ENCODE measurements around the gene CDH23. TPM values are rescaled to one million over a fixed set of nuclear protein-coding genes. Genes with fewer than 3 reads are reported as not detected.

CDH23 gene
- total and polyA plus RNA-seq, 2 donors (not counting 1 experiment from before 2014, with no cell fraction given) = 0.01 to 0.17 TPM

- H3K27me3 ChIP-seq (ENCODE audit: control insufficient read depth, insufficient read depth, low read length) = peaks cover 37% of the 10 kb centered on the region
- no peak for DNase-seq (ENCODE audit: low read depth in 2 of 2)
- no peak for TF ChIP-seq CTCF (conservative IDR thresholded peaks at IDR 0.05 in 1 of 2, IDR thresholded peaks at IDR 0.05 in 1 of 2; ENCODE audit: low read depth in 1 of 2, low read length in 2 of 2)
- TF ChIP-seq EZH2 (IDR thresholded peaks at IDR 0.05; ENCODE audit: low read length, missing control alignments) = no peak
Measured at GRCh38 chr10:71392791-71393781, 3.6 kb upstream of the CDH23 start.

DNA sequence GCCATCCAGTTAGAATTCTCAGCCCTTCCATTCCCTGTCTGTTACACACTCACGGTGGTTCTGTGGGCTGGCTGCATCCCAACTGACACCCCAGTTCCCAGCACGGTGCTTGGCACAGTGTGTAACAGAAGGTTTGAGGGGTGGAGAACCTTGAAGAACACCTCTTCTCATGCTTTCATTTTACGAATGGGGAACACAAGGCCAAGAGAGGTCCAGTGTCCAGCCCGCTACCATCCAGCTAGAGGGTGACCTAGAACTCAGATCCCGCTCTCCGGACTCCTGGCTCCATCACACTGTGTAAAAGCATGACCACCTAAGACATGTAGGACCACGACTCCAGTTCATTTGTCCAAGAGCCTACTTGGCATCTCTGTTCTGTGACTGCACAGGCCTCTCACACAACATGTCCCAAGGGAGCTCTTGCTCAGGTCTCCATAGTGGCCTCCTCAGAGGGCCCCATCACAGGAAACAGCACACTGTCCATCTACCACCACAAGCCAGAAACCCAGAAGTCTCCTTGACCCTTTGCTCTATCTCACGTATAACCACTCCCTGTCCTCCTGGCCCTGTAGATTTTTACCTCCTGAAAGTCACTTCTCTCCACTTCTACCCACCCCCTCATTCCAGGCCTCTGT lies 2.8 kb upstream of the CDH23 start:
- no peak overlapping the region for H3K4me3 ChIP-seq (replicated peaks in 1 of 4; ENCODE audit: control extremely low read depth in 1 of 4, insufficient read depth in 1 of 4, low read depth in 3 of 4, low read length in 4 of 4)
- H3K36me3 ChIP-seq (ENCODE audit: control insufficient read depth, insufficient read depth, low read length) = no peaks in the 10 kb centered on the region
- no peak overlapping the region for H2AFZ ChIP-seq (ENCODE audit: low read length)
- H3K4me2 ChIP-seq (ENCODE audit: extremely low read depth, insufficient read depth, low read length) = no peak overlapping the region
- TF ChIP-seq CTCF (conservative IDR thresholded peaks at IDR 0.05 in 1 of 2, IDR thresholded peaks at IDR 0.05 in 1 of 2; ENCODE audit: low read depth in 1 of 2, low read length in 2 of 2) (no peak), EZH2 (IDR thresholded peaks at IDR 0.05; ENCODE audit: low read length, missing control alignments) (no peak)
- H3K4me1 ChIP-seq (ENCODE audit: control insufficient read depth, extremely low read depth, insufficient read depth, low read length) = no peaks in the 10 kb centered on the region
- no peak overlapping the region for H3K27ac ChIP-seq (ENCODE audit: insufficient read depth, low read length)
- no peak for DNase-seq (ENCODE audit: low read depth in 2 of 2)
- H3K79me2 ChIP-seq (ENCODE audit: control insufficient read depth, insufficient read depth, low read length) = no peaks in the 10 kb centered on the region
- H4K20me1 ChIP-seq (ENCODE audit: control insufficient read depth, extremely low read depth, insufficient read depth, low read length) = no peaks in the 10 kb centered on the region
- no peaks in the 10 kb centered on the region for H3K9me3 ChIP-seq (ENCODE audit: control insufficient read depth, insufficient read depth, low read depth, low read length)
- H3K27me3 ChIP-seq (ENCODE audit: control insufficient read depth, insufficient read depth, low read length) = peaks cover 46% of the 10 kb centered on the region
- no peak overlapping the region for H3K9ac ChIP-seq (ENCODE audit: insufficient read depth, low read length)

More at GRCh38 chr10:71392791-71393781, 3.6 kb upstream of the CDH23 start:
- Histone ChIP-seq H3K9me3 (ENCODE audit: control insufficient read depth, insufficient read depth, low read depth, low read length) (no peaks in the 10 kb centered on the region), H3K79me2 (ENCODE audit: control insufficient read depth, insufficient read depth, low read length) (no peaks in the 10 kb centered on the region), H3K4me2 (ENCODE audit: extremely low read depth, insufficient read depth, low read length) (no peak overlapping the region), H2AFZ (ENCODE audit: low read length) (no peak overlapping the region), H3K36me3 (ENCODE audit: control insufficient read depth, insufficient read depth, low read length) (no peaks in the 10 kb centered on the region), H4K20me1 (ENCODE audit: control insufficient read depth, extremely low read depth, insufficient read depth, low read length) (no peaks in the 10 kb centered on the region), H3K9ac (ENCODE audit: insufficient read depth, low read length) (no peak overlapping the region), H3K4me1 (ENCODE audit: control insufficient read depth, extremely low read depth, insufficient read depth, low read length) (no peaks in the 10 kb centered on the region), H3K4me3 (replicated peaks in 1 of 4; ENCODE audit: control extremely low read depth in 1 of 4, insufficient read depth in 1 of 4, low read depth in 3 of 4, low read length in 4 of 4) (no peak overlapping the region), H3K27ac (ENCODE audit: insufficient read depth, low read length) (no peak overlapping the region)

DNA sequence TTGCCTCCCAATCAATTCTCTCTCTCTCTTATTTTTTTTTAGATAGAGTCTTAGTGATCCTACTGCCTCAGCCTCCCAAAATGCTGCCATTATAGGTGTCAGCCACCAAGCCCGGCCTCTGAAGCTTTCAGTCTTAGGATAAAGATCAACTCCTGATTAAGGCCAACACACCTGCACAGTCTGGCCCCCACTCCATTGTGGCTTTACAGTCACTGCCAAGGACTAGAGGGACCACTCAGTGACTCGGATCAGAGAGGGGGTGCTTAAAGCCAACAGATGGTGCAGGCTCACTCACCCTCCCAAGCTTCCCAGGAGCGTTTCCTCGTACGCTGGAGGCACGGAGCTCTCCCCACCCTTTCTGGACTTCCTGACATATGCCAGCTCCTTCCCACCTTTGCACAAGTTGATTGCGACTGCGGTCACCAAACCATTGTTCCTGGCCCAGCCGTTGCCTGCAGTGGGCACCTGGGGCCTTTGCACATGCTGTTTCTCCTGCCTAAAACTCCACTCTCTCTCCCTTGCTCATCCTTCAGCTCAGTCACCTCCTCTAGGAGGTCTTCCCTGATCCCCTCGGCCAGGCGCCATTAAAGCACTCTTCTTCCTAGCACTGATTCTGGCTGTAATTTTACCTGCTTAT lies 1.7 kb upstream of the CDH23 start:
- Histone ChIP-seq H4K20me1 (ENCODE audit: control insufficient read depth, extremely low read depth, insufficient read depth, low read length) (no peaks in the 10 kb centered on the region), H3K79me2 (ENCODE audit: control insufficient read depth, insufficient read depth, low read length) (no peaks in the 10 kb centered on the region), H3K27me3 (ENCODE audit: control insufficient read depth, insufficient read depth, low read length) (peaks cover 51% of the 10 kb centered on the region), H2AFZ (ENCODE audit: low read length) (no peak overlapping the region), H3K4me1 (ENCODE audit: control insufficient read depth, extremely low read depth, insufficient read depth, low read length) (no peaks in the 10 kb centered on the region), H3K4me3 (replicated peaks in 1 of 4; ENCODE audit: control extremely low read depth in 1 of 4, insufficient read depth in 1 of 4, low read depth in 3 of 4, low read length in 4 of 4) (no peak overlapping the region), H3K27ac (ENCODE audit: insufficient read depth, low read length) (no peak overlapping the region), H3K9me3 (ENCODE audit: control insufficient read depth, insufficient read depth, low read depth, low read length) (no peaks in the 10 kb centered on the region), H3K9ac (ENCODE audit: insufficient read depth, low read length) (no peak overlapping the region), H3K4me2 (ENCODE audit: extremely low read depth, insufficient read depth, low read length) (no peak overlapping the region), H3K36me3 (ENCODE audit: control insufficient read depth, insufficient read depth, low read length) (no peaks in the 10 kb centered on the region)
- DNase-seq (ENCODE audit: low read depth in 2 of 2) = no peak
- no peak for TF ChIP-seq EZH2 (IDR thresholded peaks at IDR 0.05; ENCODE audit: low read length, missing control alignments)
- TF ChIP-seq CTCF (conservative IDR thresholded peaks at IDR 0.05 in 1 of 2, IDR thresholded peaks at IDR 0.05 in 1 of 2; ENCODE audit: low read depth in 1 of 2, low read length in 2 of 2) = no peak

Data from fibroblast of lung (primary cell).